Endothelial cell (in vitro differentiated cells): Measurements from ENCODE around the gene TRIM69. TPM values are rescaled to one million over a fixed set of nuclear protein-coding genes. Genes with fewer than 3 reads are reported as not detected.
A peak's percentile ranks its signal among the peaks of the same experiment; 100 is the strongest.
"Not testable (repeated sequence)": the region's sequence is repeated elsewhere in the genome, so short reads cannot be mapped to it uniquely, and the experiment has no call there.

Experiments used
- DNase-seq: peaks from one replicate; pipeline ENCODE4 v3.0.0; 2021; ENCODE audit warnings: low spot score
- H3K27ac Mint-ChIP-seq: one replicate; pipeline ENCODE4 v1.8.0; 2021; ENCODE audit warnings: mixed read lengths, inconsistent platforms; ENCODE audit not compliant: unreplicated experiment
- H3K27me3 Mint-ChIP-seq: one replicate; pipeline ENCODE4 v1.8.0; 2021; ENCODE audit warnings: mild to moderate bottlenecking, moderate library complexity, mixed read lengths, inconsistent platforms; ENCODE audit not compliant: unreplicated experiment
- H3K36me3 Mint-ChIP-seq: one replicate; pipeline ENCODE4 v1.8.0; 2021; ENCODE audit warnings: mild to moderate bottlenecking, low read depth, mixed read lengths, inconsistent platforms; ENCODE audit not compliant: unreplicated experiment
- H3K4me1 Mint-ChIP-seq: one replicate; pipeline ENCODE4 v1.8.0; 2021; ENCODE audit warnings: mild to moderate bottlenecking, mixed read lengths, inconsistent platforms; ENCODE audit not compliant: unreplicated experiment
- H3K4me3 Mint-ChIP-seq: one replicate; pipeline ENCODE4 v1.8.0; 2021; ENCODE audit warnings: mild to moderate bottlenecking, mixed read lengths, inconsistent platforms; ENCODE audit not compliant: unreplicated experiment
- H3K9me3 Mint-ChIP-seq: one replicate; pipeline ENCODE4 v1.8.0; 2021; ENCODE audit warnings: mixed read lengths, inconsistent platforms; ENCODE audit not compliant: unreplicated experiment
- CTCF ChIP-seq: fragments of 200-600 bp; sonication (generic); IDR thresholded peaks from one replicate; pipeline ENCODE4 v1.5.0; 2021; ENCODE audit warnings: antibody characterized with exemption; ENCODE audit not compliant: unreplicated experiment
- long read RNA-seq: library from polyadenylated mRNA; unstranded; transcript quantifications from one replicate; pipeline ENCODE4 v2.0.0, GENCODE V29; 2020; ENCODE audit not compliant: unreplicated experiment
- total RNA-seq: library from RNA; stranded (reverse); fragmentation: NEBNext Ultra II Directional; extraction: Animal tissue kit (Norgen Biotek cat#: 25700); gene quantifications from one replicate; pipeline ENCODE4 v1.2.1, GENCODE V29; 2021; ENCODE audit not compliant: unreplicated experiment

Gene TRIM69, protein sequence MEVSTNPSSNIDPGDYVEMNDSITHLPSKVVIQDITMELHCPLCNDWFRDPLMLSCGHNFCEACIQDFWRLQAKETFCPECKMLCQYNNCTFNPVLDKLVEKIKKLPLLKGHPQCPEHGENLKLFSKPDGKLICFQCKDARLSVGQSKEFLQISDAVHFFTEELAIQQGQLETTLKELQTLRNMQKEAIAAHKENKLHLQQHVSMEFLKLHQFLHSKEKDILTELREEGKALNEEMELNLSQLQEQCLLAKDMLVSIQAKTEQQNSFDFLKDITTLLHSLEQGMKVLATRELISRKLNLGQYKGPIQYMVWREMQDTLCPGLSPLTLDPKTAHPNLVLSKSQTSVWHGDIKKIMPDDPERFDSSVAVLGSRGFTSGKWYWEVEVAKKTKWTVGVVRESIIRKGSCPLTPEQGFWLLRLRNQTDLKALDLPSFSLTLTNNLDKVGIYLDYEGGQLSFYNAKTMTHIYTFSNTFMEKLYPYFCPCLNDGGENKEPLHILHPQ
- 13.4 TPM for total RNA-seq
- long read RNA-seq, transcript TRIM69-207 (2 exons, 3,190 nt), result major isoform, 16 of 18 reads
- long read RNA-seq, partial matches to known transcripts, result 0 of 18 reads
- long read RNA-seq, other reads (novel, unspliced or antisense), result 1 of 18 reads

- no peak for DNase-seq
- Mint-ChIP-seq H3K9me3 (peaks cover 3% of the 10 kb centered on the region), H3K27ac (peak within 1 kb of the TSS; percentile 86), H3K36me3 (peaks cover 5% of the 10 kb centered on the region), H3K4me1 (peaks cover 26% of the 10 kb centered on the region), H3K4me3 (no peak within 1 kb of the TSS), H3K27me3 (peaks cover 2% of the 10 kb centered on the region)
- TF ChIP-seq CTCF, result no peak
These were observed at the start of gene TRIM69 for GRCh38 chr15:44736181-44736765. Gene TRIM69, plus strand, starts transcription at chr15:44736528. Its CDS starts 177 bp downstream, at chr15:44736705.

DNA sequence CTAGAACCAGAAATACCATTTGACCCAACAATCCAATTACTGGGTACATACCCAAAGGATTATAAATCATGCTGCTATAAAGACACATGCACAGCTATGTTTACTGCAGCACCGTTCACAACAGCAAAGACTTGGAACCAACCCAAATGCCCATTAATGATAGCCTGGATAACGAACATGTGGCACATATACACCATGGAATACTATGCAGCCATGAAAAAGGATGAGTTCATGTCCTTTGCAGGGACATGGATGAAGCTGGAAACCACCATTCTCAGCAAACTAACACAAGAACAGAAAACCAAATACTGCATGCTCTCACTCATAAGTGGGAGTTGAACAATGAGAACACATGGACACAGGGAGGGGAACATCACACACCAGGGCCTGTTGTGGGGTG is 47.0 kb upstream of the TRIM69 start:
- H3K4me1 Mint-ChIP-seq, H3K36me3 Mint-ChIP-seq, H3K9me3 Mint-ChIP-seq, H3K4me3 Mint-ChIP-seq, H3K27ac Mint-ChIP-seq, H3K27me3 Mint-ChIP-seq, DNase-seq: not testable (repeated sequence)

DNA sequence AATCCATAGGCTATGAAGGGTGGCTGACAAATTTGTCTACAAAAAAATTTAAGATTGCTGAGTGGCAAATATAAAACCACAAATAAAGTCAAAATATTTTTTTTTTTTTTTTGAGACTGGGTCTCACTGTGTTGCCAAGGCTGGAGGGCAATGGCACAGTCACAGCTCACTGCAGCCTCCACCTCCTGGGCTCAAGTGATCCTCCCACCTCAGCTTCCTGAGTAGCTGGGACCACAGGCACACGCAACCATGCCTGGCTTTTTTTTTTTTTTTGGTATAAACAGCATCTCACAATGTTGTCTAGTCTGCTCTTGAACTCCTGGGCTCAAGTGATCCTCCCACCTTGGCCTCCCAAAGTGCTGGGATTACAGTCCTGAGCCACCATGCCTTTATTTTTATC is 46.1 kb upstream of the TRIM69 start:
- DNase-seq, H3K27ac Mint-ChIP-seq, H3K4me3 Mint-ChIP-seq, H3K36me3 Mint-ChIP-seq, H3K4me1 Mint-ChIP-seq, H3K27me3 Mint-ChIP-seq, H3K9me3 Mint-ChIP-seq: not testable (repeated sequence)

- no peak for DNase-seq
- H3K27me3 Mint-ChIP-seq, result no peaks in the 10 kb centered on the region
- no peaks in the 10 kb centered on the region for H3K9me3 Mint-ChIP-seq
- no peak for TF ChIP-seq CTCF
- H3K27ac Mint-ChIP-seq, result no peak overlapping the region
- no peaks in the 10 kb centered on the region for H3K4me1 Mint-ChIP-seq
- no peaks in the 10 kb centered on the region for H3K36me3 Mint-ChIP-seq
- H3K4me3 Mint-ChIP-seq, result no peak overlapping the region
These were observed 43.7 kb upstream of the TRIM69 start for GRCh38 chr15:44692659-44693058.

GRCh38 chr15:44694416-44694815 is 41.9 kb upstream of the TRIM69 start:
- H3K27me3 Mint-ChIP-seq, result no peaks in the 10 kb centered on the region
- H3K27ac Mint-ChIP-seq, result no peak overlapping the region
- H3K4me3 Mint-ChIP-seq, result no peak overlapping the region
- H3K4me1 Mint-ChIP-seq, result no peaks in the 10 kb centered on the region
- TF ChIP-seq CTCF, result no peak
- no peak for DNase-seq
- H3K9me3 Mint-ChIP-seq, result no peaks in the 10 kb centered on the region
- no peaks in the 10 kb centered on the region for H3K36me3 Mint-ChIP-seq

- Mint-ChIP-seq H3K27ac (no peak overlapping the region), H3K4me1 (no peaks in the 10 kb centered on the region), H3K27me3 (no peaks in the 10 kb centered on the region), H3K9me3 (no peaks in the 10 kb centered on the region), H3K4me3 (no peak overlapping the region), H3K36me3 (no peaks in the 10 kb centered on the region)
- DNase-seq, result no peak
- no peak for TF ChIP-seq CTCF
These were observed 41.0 kb upstream of the TRIM69 start for GRCh38 chr15:44695294-44695693.
